K562 (cell line): Measurements from ENCODE around the gene DAZAP1. TPM values are rescaled to one million over a fixed set of nuclear protein-coding genes. Genes with fewer than 3 reads are reported as not detected.

Experiments used
- BCOR ChIP-seq: fragments of 450-650 bp; IDR thresholded peaks from 2 replicates; pipeline ENCODE4 v1.6.1; 2016
- BHLHE40 ChIP-seq: IDR thresholded peaks from 2 replicates; pipeline ENCODE4 v1.6.1; 2011; ENCODE audit warnings: low read length, improper control_type of control experiment
- CBX2 ChIP-seq: fragments of 200-600 bp; sonication (generic); IDR thresholded peaks from one replicate; pipeline ENCODE4 v1.6.1; 2012; ENCODE audit warnings: mild to moderate bottlenecking, low read length, inconsistent platforms; ENCODE audit not compliant: insufficient read depth, poor library complexity, severe bottlenecking
- FOXA1 ChIP-seq: fragments of 450-650 bp; IDR thresholded peaks from 2 replicates; pipeline ENCODE4 v1.6.1; 2016; ENCODE audit warnings: mild to moderate bottlenecking, borderline replicate concordance
- FOXP1 ChIP-seq: sonication (generic); formaldehyde crosslinking; IDR thresholded peaks from 2 replicates; pipeline ENCODE4 v1.8.0; 2022; ENCODE audit warnings: mild to moderate bottlenecking, missing genetic modification reagents
- GABPA ChIP-seq: fragments of 200-800 bp; sonication (Bioruptor generic); conservative IDR thresholded peaks from 2 replicates; pipeline ENCODE4 v1.6.1; 2016; ENCODE audit warnings: low read depth, missing genetic modification characterization, missing compliant biosample characterization
- GMEB1 ChIP-seq: fragments of 250-450 bp; sonication (Bioruptor Pico); IDR thresholded peaks from 2 replicates; pipeline ENCODE4 v1.4.0; 2020; ENCODE audit warnings: mild to moderate bottlenecking
- HMGN3 ChIP-seq: IDR thresholded peaks from 2 replicates; pipeline ENCODE4 v1.6.1; 2011; ENCODE audit warnings: borderline replicate concordance, low read depth, mild to moderate bottlenecking, mixed read lengths, low read length; ENCODE audit not compliant: insufficient read length; ENCODE audit errors: extremely low read depth
- MYNN ChIP-seq, 2 experiments: sonication (generic); formaldehyde crosslinking in 1 of 2; IDR thresholded peaks; 2 replicates each; pipeline versions ENCODE4 v1.5.0 to v1.6.1; 2016 to 2020; ENCODE audit warnings: antibody characterized with exemption in 1 of 2, missing genetic modification reagents in 1 of 2
- NFXL1 ChIP-seq: fragments of 450-650 bp; formaldehyde crosslinking; IDR thresholded peaks from 2 replicates; pipeline ENCODE4 v1.4.0; 2021; ENCODE audit warnings: mild to moderate bottlenecking
- SFPQ ChIP-seq: fragments of 200-400 bp; formaldehyde crosslinking; IDR thresholded peaks from 2 replicates; pipeline ENCODE4 v1.6.1; 2017; ENCODE audit warnings: mild to moderate bottlenecking, low read depth, low read length, moderate library complexity
- SMAD2 ChIP-seq: fragments of 150-350 bp; IDR thresholded peaks from 2 replicates; pipeline ENCODE4 v1.6.1; 2014; ENCODE audit warnings: low read depth, mild to moderate bottlenecking, low read length
- WHSC1 ChIP-seq: IDR thresholded peaks from one replicate; pipeline ENCODE4 v1.6.1; 2012; ENCODE audit warnings: low read length, control low read depth, inconsistent platforms
- ZNF121 ChIP-seq: sonication (generic); formaldehyde crosslinking; conservative IDR thresholded peaks from 2 replicates; pipeline ENCODE4 v1.8.0; 2022; ENCODE audit warnings: missing genetic modification reagents
- polyA plus RNA-seq, 8 experiments: library from polyadenylated mRNA; depleted of rRNA in 4 of 8; stranded (reverse) in 5 of 8; unstranded in 3 of 8; fragments of >200 nt; fragmentation: Nextera tagmentation in 2 of 8; fragmentation: Illumina TruSeq in 1 of 8; extraction: Ambion mirVana in 2 of 8; extraction: Trizol in 1 of 8; gene quantifications; 2 replicates each; pipeline versions ENCODE4 v1.2.1 to v1.2.3, GENCODE V29; 2011 to 2014; ENCODE audit warnings: inconsistent platforms in 1 of 8, missing spikeins in 1 of 8
- total RNA-seq, 7 experiments: library from RNA; depleted of rRNA in 6 of 7; stranded (reverse); fragments of >200 nt in 6 of 7; fragmentation: Illumina TruSeq in 2 of 7; extraction: Trizol in 2 of 7; gene quantifications; 2 replicates each; pipeline versions ENCODE4 v1.2.1 to v1.2.3, GENCODE V29; 2011 to 2021; ENCODE audit warnings: low replicate concordance in 1 of 7
- TF ChIP-seq, protein P1 (sequence below): fragments of 250-450 bp; sonication (Bioruptor Pico); IDR thresholded peaks from 2 replicates; pipeline ENCODE4 v1.4.0; 2020
- TF ChIP-seq, protein P2 (sequence below): sonication (generic); formaldehyde crosslinking; IDR thresholded peaks from 2 replicates; pipeline ENCODE4 v1.8.1; 2023; ENCODE audit warnings: mild to moderate bottlenecking, missing genetic modification reagents
- TF ChIP-seq, protein P3 (sequence below): fragments of 250-450 bp; sonication (Bioruptor Pico); IDR thresholded peaks from 2 replicates; pipeline ENCODE4 v1.5.0; 2022; ENCODE audit warnings: mild to moderate bottlenecking

DAZAP1 gene
- total and polyA plus RNA-seq, 9 of the 15 experiments (the other 6 are each of a cell fraction or from before 2014, with no cell fraction given), result 10.8 to 289 (median 142) TPM

DNA sequence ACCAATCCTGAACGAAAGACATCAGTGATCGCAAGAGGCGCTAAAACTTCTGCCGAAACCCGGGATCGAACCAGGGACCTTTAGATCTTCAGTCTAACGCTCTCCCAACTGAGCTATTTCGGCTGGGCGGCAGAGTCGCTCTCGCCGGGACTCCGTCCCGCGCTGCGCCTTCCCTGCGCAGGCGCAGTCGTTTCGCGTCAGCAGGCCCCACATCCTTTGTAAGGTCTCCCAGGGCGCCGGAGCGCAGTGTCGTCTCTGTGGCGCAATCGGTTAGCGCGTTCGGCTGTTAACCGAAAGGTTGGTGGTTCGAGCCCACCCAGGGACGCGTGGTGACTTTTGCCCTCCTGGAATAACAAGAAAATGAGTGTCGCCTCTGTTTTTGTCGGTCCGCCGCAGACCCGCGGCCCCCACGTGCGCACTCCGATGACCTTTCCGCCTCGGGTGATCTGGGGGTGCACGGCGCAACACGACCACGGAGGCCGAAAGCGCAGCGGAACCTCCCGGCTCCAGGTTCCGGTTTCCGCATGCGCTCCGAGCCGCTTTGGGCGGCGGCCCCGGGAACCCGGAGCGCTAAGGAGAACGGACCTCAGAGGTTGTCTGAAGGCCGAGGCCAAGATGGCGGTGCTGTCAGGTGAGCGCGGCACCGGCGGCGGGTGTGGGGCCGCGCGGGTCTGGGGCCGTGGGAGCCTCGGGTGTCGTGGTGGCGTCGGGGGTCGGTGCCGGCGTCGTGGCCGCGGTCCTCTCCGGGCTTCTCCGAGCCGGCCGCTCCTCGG, 23.9 kb upstream of the DAZAP1 start, which contains the start of gene NDUFS7 (continued):
- TF ChIP-seq GMEB1 (CRISPR knock-in tag) (peak; percentile 87), FOXP1 (peak; percentile 94), WHSC1 (no peak), FOXA1 (no peak), BCOR (peak; percentile 96), MYNN (IDR thresholded peaks at IDR 0.05) (peak; percentile 45), MYNN (CRISPR knock-in tag; IDR thresholded peaks at IDR 0.05) (no peak), NFXL1 (CRISPR knock-in tag) (no peak), SMAD2 (no peak), ZNF121 (CRISPR knock-in tag) (peak; percentile 27; the same call in 1 of the 2 replicates), CBX2 (no peak), BHLHE40 (peak; percentile 88), SFPQ (no peak), GABPA (tag) (peak; percentile 96), HMGN3 (peak; percentile 98)
- TF ChIP-seq, protein P1, sequence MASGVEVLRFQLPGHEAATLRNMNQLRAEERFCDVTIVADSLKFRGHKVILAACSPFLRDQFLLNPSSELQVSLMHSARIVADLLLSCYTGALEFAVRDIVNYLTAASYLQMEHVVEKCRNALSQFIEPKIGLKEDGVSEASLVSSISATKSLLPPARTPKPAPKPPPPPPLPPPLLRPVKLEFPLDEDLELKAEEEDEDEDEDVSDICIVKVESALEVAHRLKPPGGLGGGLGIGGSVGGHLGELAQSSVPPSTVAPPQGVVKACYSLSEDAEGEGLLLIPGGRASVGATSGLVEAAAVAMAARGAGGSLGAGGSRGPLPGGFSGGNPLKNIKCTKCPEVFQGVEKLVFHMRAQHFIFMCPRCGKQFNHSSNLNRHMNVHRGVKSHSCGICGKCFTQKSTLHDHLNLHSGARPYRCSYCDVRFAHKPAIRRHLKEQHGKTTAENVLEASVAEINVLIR (CRISPR knock-in tag), result peak; percentile 52
- TF ChIP-seq, protein P2, sequence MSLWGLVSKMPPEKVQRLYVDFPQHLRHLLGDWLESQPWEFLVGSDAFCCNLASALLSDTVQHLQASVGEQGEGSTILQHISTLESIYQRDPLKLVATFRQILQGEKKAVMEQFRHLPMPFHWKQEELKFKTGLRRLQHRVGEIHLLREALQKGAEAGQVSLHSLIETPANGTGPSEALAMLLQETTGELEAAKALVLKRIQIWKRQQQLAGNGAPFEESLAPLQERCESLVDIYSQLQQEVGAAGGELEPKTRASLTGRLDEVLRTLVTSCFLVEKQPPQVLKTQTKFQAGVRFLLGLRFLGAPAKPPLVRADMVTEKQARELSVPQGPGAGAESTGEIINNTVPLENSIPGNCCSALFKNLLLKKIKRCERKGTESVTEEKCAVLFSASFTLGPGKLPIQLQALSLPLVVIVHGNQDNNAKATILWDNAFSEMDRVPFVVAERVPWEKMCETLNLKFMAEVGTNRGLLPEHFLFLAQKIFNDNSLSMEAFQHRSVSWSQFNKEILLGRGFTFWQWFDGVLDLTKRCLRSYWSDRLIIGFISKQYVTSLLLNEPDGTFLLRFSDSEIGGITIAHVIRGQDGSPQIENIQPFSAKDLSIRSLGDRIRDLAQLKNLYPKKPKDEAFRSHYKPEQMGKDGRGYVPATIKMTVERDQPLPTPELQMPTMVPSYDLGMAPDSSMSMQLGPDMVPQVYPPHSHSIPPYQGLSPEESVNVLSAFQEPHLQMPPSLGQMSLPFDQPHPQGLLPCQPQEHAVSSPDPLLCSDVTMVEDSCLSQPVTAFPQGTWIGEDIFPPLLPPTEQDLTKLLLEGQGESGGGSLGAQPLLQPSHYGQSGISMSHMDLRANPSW (CRISPR knock-in tag), result peak; percentile 87; the same call in 1 of the 2 replicates
- TF ChIP-seq, protein P3, sequence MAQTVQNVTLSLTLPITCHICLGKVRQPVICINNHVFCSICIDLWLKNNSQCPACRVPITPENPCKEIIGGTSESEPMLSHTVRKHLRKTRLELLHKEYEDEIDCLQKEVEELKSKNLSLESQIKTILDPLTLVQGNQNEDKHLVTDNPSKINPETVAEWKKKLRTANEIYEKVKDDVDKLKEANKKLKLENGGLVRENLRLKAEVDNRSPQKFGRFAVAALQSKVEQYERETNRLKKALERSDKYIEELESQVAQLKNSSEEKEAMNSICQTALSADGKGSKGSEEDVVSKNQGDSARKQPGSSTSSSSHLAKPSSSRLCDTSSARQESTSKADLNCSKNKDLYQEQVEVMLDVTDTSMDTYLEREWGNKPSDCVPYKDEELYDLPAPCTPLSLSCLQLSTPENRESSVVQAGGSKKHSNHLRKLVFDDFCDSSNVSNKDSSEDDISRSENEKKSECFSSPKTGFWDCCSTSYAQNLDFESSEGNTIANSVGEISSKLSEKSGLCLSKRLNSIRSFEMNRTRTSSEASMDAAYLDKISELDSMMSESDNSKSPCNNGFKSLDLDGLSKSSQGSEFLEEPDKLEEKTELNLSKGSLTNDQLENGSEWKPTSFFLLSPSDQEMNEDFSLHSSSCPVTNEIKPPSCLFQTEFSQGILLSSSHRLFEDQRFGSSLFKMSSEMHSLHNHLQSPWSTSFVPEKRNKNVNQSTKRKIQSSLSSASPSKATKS (CRISPR knock-in tag), result no peak
